ENCODE data around the gene NXPE3.

Gene NXPE3

DNA sequence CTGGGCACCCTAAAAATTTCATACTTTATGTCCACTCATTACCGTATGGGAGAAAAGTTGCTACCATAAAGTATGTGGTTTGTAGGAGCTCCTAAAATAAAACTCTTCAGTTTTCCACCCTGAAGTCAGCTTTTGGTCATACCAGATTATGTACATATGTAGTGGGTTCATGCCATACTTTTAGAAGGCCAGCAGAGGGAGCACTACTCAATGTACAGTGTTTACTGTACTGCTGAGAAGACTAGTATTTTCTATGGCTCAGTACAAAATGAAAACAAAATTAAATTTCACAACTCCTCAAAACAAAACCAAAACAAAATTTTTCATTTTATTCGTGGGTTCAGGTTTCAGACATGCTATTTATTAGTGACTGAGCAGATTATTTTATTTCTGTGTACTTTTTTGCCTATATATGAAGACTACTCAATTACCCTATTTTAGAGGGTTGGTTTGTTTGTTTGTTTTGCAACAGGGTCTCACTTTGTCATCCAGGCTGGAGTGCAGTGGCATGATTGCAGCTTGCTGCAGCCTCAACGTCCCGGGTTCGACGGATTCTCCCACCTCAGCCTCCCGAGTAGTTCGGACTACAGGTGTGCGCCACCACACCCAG is 24.3 kb downstream of the NXPE3 start:
- DNase-seq (ENCODE audit: low read depth) = peak; percentile 82

GRCh38 chr3:101803939-101804338 is 24.9 kb downstream of the NXPE3 start:
- DNase-seq (ENCODE audit: low read depth) = no peak

DNA sequence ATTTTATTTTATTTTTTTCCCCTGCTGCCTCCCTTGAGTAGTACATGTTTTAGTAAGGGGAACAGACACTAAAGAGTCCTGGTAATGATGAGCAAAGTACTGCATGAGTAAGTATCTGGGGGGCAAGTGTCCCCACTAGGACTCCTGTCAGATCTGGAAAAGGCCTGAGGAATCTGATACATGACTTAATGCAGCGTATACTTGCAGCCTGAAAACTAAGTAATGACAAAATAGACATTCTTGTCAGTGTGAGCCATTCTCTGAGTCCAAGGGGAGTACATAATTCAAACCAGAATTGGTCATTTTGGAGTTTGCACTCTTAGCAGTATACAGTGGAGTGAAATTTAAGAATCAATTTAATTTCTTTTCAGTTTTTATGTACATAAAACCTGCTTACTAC is 27.5 kb downstream of the NXPE3 start:
- no peak for DNase-seq (ENCODE audit: low read depth)

GRCh38 chr3:101807888-101808287 is 28.9 kb downstream of the NXPE3 start:
- DNase-seq (ENCODE audit: low read depth) = no peak

DNA sequence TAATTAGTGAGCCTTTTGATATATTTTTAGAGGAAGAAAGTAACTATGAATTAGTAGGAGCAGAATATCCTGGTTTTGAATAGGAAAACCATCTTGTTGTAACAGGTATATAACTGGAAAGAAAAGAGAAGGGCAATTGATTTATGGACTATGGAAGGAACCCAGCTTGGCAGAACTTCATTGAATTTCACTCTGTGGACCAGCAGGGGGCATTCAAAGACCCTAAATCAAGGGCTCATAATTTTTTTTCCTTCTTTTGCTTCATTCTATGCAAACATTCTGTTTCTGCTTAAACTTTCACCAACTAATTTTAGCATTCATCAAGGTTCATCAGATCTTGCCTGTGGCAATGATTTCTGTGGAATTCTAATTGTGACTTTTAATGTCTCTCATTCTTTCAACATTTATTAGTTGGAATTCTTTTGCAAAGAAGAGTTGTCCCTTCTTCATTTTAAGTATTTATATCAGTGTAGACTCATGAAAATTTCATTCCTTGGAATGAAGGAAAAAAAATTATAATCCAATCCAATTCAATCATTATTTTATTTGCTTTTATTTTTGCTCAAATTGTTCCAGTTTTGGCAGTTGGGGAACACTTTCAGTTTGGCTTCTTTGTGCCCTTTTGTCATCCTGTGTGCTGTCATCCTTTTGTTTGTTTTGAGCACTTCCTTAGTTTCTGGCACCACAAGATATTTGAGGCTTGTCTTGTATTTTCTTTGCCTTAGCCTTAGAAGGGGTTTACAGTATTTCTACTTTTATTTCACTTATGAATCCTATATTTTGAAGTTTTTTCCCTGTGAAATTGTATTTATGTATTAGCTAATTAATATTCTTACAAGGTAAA is 30.4 kb downstream of the NXPE3 start:
- peak; percentile 63 for DNase-seq (ENCODE audit: low read depth)

DNA sequence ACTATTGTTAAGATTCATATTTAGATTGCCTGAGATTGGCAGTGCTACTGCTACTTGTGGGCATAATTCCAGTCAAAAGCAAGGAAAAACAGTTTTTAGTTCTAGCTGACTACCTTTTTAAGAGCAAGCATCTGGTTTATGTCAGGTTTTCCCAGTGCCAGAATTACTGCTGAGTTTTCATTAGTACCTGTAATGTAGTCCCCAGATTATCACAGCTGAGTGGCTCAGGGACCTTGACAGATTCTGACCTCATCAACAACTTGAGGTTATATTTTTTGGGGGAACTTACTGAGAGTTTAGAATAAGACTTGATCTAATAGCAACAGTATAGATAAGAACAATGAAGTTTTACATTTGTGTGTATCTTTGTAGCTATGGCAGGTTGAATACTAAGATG is 31.0 kb downstream of the NXPE3 start:
- no peak for DNase-seq (ENCODE audit: low read depth)

- DNase-seq (ENCODE audit: low read depth) = no peak
These were observed 32.9 kb downstream of the NXPE3 start for GRCh38 chr3:101811875-101812274.

- DNase-seq (ENCODE audit: low read depth) = no peak
These were observed 33.9 kb downstream of the NXPE3 start for GRCh38 chr3:101812895-101813294.

DNA sequence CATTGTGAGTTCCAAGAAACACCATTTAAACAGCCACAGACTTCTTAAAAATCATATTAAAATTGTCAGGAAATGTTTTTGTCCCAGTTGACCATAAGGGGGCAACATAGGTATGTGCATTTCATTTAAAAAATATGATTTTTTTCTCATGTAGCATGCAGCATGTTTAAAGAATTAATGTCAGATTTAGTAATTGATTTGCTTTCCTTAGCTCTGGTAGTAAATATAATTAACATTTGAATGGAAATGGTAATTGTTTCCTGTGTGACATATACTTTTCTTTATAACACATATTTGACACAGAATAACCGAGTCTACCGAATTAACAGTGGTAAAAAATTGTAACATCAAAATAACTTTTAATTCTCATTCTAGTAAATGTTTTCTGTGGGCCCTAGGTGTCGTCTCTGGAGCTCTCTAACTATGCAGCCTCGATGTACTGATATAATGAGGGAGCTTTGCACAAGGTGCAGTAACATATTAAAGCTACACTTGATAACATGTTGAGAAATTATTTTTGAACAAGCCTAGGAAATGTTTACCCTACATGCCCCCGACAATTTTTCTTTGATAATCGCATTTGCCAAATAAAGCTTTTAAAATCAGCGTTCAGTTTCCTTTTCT is 34.9 kb downstream of the NXPE3 start:
- peak; percentile 64 for DNase-seq (ENCODE audit: low read depth)

GRCh38 chr3:101814835-101815234 is 35.8 kb downstream of the NXPE3 start:
- no peak for DNase-seq (ENCODE audit: low read depth)

DNA sequence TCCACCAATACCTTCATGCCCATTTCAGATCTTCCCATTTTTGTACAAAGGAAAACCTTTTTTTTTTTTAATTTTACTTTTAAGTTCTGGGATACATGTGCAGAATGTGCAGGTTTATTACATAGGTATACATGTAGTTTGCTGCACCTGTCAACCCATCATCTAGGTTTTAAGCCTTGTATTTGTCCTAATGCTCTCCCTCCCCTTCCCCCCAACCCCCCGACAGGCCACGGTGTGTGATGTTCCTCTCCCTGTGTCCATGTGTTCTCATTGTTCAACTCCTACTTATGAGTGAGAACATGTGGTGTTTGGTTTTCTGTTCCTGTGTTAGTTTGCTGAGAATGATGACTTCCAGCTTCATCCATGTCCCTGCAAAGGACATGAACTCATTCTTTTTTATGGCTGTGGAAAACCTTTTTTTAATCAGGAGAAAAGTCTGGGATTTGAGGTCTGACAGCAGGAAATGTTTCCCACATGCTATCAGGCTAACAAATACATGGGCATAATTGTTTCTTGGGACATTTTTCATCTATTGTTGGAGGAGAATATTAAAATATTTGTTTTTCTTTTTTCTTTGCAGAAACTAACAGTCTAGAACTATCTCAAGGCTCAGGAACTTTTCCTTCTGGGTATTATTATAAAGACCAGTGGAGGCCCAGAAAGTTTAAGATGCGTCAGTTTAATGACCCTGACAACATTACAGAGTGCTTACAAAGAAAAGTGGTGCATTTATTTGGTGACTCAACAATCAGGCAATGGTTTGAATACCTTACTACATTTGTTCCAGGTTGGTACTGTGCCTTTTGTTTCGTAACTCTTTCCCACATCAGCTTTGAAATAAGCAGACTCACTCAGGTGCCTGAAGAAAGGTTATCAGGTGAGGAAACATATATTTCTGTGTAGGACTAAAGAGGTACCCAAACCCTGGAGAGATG is 37.5 kb downstream of the NXPE3 start:
- no peak for DNase-seq (ENCODE audit: low read depth)

GRCh38 chr3:101817992-101818391 is 39.0 kb downstream of the NXPE3 start:
- DNase-seq (ENCODE audit: low read depth) = no peak

DNA sequence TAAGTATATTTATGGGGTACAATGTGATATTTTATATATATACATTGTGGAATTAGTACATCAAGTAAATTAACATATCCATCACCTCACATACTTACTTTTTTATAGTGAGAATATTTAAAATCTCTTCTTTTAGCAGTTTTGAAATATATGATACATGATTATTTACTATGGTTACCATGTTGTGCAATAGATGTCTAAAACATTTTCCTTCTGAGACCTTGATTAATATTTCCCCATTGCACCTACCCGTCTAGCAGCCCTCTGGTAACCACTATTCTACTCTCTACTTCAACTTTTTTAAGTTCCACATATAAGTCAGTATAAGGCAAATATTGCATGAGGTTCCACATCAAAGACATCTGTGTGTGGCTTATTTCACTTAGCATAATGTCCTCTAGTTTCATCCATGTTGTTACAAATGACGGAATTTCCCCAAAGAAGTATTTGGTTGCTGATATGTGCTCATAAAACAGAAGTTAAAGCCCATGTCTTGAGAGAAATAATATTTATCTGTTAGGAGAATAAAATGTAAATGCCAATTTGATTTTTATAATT is 40.7 kb downstream of the NXPE3 start:
- DNase-seq (ENCODE audit: low read depth) = no peak

DNA sequence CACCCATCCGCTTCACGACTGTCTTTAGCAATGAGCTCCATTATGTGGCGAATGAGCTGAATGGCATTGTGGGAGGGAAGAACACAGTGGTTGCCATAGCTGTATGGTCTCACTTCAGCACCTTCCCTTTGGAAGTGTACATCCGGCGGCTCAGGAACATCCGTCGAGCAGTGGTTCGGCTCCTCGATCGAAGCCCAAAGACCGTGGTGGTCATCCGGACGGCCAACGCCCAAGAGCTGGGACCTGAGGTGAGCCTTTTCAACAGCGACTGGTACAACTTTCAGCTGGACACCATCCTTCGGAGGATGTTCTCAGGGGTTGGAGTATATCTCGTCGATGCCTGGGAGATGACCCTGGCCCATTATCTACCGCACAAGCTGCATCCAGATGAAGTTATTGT is 42.5 kb downstream of the NXPE3 start:
- no peak for DNase-seq (ENCODE audit: low read depth)

DNA sequence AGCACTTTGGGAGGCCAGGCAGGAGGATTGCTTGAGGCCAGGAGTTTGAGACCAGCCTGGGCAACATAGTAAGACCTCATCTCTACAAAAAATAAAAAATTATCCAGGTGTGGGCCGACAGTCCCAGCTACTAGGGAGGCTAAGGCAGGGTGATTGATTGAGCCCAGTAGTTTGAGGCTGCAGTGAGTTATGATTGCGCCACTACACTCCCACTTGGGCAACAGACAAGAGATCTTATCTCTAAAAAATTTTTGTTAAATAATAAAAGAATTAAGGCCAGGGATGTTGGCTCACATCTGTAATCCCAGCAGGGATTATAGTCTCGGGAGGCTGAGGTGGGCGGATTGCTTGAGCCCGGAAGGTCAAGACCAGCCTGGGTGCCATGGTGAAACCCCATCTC is 44.5 kb downstream of the NXPE3 start:
- no peak for DNase-seq (ENCODE audit: low read depth)

DNA sequence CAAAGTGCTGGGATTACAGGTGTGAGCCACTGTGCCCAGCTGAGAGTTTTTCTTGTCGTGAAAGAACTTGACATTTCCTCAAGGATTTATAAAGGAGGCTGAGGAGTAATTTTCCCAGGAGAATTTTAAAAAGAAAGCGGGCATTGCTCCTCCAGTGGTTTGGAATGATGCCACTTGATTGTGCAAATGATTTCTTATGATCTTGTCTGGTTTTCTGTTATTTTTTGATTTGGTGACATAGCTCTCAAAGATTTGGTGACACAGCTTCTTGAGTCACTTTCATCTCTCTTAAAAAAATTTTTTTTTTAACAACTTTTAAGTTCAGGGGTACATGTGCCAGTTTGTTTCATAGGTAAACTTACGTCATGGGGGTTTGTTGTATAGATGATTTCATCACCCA is 45.7 kb downstream of the NXPE3 start:
- no peak for DNase-seq (ENCODE audit: low read depth)

GRCh38 chr3:101825904-101826445 is 47.0 kb downstream of the NXPE3 start:
- no peak for DNase-seq (ENCODE audit: low read depth)

DNA sequence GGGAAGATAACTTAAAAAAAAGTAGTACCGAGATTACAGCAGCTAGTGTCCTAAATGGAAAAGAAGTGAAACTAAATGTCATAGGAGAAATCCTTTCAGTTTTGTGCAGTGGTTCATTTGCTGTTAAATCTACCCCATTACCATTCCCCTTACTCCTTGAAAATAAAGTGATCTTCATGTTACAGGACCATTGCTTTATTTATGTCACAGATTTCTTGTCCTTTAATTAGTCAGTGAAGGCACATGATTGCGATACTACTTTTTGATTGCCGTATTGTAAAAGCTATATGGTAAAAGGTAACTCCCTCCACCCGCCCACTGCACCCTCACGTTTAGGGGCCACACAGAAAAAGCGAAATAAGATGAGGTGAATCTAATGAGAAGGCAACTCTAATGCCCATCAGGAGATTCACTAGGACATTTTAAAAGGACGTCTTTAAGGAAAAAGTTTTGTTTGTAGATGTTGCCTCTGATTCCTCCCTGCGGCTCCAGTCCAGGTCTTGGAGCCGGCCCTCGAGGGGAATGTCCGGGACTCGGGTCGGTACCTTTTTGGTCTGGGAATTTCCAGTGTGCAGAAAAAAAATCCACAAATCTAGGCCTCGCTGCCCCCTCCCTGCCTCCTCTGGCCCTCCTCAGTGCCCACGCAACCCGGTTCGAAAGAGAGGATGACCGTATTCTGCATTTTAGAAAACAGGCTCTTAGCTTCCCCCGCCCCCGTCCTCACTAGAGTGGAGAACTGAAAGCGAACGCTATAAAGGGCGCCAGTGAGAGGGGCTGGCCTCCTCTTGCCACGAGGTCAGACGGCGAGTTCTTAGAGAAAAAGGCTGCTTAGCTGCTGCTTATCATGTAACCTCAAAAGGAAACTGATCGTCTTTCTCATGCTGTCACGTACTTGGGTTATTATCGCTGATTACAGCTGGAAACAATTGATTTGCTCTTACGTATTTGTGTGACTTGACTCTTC is 48.5 kb downstream of the NXPE3 start:
- peak; percentile 88 for DNase-seq (ENCODE audit: low read depth)

- no peak for DNase-seq (ENCODE audit: low read depth)
These were observed 49.3 kb downstream of the NXPE3 start for GRCh38 chr3:101828276-101828675.

- DNase-seq (ENCODE audit: low read depth) = peak; percentile 64
These were observed 49.9 kb downstream of the NXPE3 start for GRCh38 chr3:101828691-101829436.

Data from ELR (cell line).